Fibroblast of skin of scalp (primary cell): ENCODE data around the gene C10orf67.
A peak's percentile ranks its signal among the peaks of the same experiment; 100 is the strongest.
"Not testable (repeated sequence)": the region's sequence is repeated elsewhere in the genome, so short reads cannot be mapped to it uniquely, and the experiment has no call there.

Experiments used
- DNase-seq: peaks from one replicate; pipeline ENCODE4 v3.0.0-alpha.2; 2013

The C10orf67 gene

DNA sequence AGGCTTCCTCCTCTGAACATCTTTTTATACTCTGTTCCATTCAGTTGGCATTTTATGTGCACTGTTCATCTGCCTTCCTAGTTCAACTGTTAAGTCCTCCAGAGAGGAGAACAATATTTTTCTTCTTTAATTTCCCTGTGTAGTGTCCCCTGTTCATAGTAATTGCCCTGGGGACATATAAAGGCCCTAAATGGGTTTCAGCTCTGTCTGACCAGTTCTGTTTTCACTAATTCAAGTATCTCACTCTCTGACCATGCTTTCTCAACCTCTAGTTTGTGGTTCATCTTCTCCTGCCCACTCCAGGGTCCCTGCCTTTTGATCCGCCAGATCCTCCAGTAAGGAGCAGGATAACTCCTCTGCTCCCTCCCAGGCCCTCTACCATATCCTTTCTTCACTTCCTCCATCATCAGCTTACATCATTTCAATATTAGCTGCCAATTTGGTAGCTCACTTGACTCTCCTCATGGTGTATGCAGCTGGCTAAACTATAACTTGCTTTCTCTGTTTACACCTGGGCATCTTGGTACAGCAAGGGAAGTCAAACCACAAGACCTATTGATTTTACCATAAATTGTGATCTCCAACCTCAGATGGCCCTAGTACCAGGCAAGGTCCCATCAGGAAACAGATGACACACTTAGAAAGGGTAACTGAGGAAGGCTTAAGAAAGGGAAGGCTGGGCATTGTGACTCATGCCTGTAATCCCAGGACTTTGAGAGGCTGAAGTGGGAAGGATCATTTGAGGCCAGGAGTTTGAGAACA is 17.7 kb upstream of the C10orf67 start:
- DNase-seq: no peak

DNA sequence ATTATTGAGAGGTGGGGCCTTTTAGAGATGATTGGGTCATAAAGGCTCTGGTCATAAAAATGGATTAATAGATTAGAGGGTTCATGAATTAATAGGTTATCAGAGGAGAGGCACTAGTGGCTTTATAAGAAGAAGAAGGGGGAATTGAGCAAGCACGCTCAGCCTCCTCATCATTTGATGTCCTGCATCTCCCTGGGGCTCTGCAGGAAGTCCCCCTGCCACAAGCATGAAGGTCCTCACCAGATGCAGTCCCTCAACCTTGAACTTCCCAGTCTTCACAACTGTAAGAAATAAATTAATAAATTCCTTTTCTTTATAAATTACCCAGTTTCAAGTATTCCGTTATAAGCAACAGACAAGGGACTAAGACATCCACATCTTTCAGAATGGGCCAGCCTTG is 17.1 kb upstream of the C10orf67 start:
- no peak for DNase-seq

DNA sequence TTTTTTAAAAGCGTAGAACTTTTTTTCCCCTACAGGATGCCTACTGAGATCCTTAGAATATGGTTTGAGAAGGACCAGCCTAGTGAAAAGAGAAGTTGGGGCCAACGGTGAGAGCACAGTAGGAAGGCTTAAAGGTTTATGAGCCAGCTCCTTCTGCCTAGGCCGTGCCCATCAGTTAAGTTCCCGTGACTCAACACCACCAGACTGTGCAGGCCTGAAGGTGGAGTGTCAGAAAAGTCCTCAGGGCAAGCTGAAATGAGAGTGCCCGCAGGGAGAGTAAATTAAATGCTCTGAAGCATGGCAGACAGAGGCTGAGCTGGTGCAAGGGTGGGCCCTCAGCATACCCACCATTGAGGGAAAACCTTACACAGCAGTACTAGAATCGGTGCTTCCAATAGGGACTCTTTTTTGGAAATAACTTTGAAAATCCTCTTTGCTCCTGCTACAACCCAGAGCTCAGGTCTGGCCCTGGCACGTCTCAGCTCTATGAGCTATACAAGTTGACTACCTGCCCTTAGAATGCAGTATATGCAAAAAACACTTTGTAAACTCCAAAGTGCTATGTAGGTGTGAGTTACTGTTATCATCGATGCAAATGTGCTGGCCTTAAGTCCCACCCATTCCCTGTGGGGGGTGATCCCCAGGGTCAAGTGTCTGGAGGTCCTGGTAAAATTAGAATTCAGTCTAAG is 15.2 kb upstream of the C10orf67 start:
- DNase-seq: no peak

GRCh38 chr10:23358357-23358756 is 13.8 kb upstream of the C10orf67 start:
- DNase-seq: peak; percentile 37

DNA sequence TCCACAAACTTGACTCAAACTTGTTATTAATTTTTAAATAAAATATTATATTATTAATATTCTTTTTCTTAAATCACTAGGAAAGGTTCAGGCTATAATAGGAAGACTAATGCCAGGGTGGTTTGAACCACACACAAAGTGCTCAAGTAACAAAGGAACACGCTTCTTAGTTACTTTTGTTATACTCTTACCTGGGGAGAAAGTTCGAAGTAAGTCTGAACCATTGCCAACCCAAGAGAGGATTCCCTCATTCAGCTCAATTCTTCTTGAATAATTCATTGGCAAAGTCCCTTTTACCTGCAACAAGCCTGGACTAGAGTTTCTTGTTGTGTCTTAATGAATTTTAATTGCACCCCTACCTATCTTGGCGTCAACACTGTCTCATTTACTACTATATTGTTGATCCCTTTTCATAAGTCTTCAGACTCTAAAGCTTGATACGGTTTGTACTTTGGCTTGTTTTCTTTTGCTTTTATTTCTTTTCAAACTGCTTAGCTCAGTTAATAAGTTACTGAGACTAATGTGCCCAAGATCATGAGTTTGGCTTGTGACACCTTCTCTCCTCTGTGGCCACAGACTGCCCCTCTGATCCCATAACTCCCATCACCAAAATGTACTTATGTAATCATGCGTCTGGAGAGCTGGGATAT is 10.2 kb upstream of the C10orf67 start:
- no peak for DNase-seq

- peak; percentile 60 for DNase-seq
Observed at GRCh38 chr10:23351926-23352519, 7.4 kb upstream of the C10orf67 start.

DNA sequence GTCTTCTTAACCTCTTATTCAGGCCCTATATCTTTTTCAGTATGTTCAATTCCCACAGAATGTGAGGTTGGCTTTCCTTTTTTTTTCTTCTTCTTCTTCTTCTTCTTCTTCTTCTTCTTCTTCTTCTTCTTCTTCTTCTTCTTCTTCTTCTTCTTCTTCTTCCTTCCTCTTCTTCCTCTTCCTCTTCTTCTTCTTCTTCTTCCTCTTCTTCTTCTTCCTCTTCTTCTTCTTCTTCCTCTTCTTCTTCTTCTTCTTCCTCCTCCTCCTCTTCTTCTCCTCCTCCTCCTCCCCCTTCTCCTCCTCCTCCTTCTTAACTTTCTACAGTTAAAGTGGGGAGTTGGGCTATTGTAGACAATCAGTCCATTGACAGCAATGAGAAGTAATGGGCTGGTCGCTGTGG is 6.1 kb upstream of the C10orf67 start:
- DNase-seq: not testable (repeated sequence)

DNA sequence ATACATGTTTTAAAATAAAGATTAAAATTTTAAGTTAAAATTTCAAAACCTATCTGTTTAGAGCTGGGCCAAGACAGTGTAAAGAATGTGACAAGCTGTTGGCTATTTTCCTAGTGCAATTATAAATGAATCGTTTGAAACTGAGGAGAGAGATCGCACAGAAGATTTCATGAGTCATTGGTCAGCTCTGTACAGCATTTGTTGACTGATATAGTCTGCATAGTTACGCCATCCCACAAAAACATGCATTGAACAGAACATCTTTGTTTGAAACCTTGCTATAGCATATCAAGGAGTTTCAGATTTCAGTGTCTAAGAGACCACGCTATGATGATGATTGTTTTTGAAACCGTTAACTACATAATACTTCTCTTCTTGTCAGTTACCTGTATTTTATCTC is 1.3 kb upstream of the C10orf67 start:
- DNase-seq: peak; percentile 82

- no peak for DNase-seq
Observed at GRCh38 chr10:23343591-23344240, 881 bp downstream of the C10orf67 start.

DNA sequence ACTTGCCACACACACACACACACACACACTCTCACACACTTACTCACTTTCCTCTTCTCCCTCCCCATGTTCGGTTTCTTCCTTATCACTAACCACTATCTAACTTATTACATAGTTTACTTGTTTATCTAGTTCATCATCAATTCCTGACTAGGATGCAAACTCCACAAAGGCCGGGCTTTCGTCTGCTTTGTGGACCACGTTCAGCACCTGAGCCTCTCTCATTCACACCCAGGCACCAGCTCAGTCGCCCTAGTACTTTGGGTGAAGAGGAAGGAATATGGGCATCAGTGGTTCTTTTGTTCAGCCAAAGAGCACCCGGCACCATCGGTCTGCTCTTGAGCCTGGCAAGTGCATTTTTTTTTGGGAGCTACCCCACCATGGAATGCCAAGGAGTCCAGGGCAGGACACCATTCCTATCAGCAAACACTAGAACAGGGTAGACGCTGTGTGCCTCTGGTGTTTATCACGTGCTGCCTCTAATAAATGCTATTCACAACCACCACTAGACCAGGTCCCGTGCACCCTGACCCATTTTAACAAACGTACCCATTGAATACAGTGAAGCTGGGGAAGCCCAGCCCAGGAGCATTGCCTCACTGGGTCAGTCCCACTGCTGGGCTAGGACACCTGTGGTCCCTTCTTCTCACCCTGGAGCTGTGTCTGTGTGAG is 2.2 kb downstream of the C10orf67 start:
- DNase-seq: no peak

DNA sequence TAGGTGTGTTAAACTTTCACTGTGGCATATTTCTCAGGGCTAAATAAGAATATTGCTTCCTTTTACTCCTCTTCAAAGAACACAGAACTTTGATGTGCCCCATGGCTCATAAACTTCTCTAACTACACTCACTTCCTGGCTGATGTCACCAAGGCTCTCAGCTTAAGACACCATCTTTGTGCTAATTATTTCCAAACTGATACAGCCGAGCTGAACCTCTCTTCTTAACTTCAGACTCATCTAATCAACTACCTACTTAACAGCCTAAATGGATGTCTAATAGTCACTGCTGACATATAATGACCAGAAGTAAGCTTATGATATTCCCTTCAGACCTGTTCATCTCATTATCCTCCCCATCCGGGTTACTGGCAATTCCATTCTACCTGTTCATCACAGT is 3.6 kb downstream of the C10orf67 start:
- peak; percentile 21 for DNase-seq

- DNase-seq: no peak
Observed at GRCh38 chr10:23340354-23340753, 4.2 kb downstream of the C10orf67 start.

- DNase-seq: peak; percentile 48
Observed at GRCh38 chr10:23338886-23339285, 5.7 kb downstream of the C10orf67 start.

GRCh38 chr10:23338155-23338828 is 6.3 kb downstream of the C10orf67 start:
- peak; percentile 62 for DNase-seq

DNA sequence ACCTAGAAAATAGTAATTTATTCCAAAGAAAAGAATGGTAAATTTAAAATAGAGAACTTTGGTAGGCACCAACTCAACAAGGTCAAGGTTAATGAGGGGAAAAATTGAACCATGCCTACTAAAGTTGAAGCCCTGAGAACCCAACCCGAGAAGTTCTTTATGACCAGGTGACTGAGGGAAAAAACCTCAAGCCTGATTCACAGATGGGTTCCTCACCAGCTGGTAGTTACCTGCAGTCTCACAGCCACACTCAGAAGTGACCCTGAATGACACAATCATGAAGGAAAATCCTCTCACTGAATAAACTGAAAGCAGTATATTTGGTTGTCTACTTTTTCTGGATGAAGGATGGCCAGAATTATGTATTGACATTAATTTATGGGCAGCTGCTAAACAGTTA is 7.0 kb downstream of the C10orf67 start:
- no peak for DNase-seq

- peak; percentile 93 for DNase-seq
Observed at GRCh38 chr10:23331567-23332301, 12.9 kb downstream of the C10orf67 start.

GRCh38 chr10:23330948-23331347 is 13.6 kb downstream of the C10orf67 start:
- no peak for DNase-seq

- no peak for DNase-seq
Observed at GRCh38 chr10:23326544-23327307, 17.9 kb downstream of the C10orf67 start.

DNA sequence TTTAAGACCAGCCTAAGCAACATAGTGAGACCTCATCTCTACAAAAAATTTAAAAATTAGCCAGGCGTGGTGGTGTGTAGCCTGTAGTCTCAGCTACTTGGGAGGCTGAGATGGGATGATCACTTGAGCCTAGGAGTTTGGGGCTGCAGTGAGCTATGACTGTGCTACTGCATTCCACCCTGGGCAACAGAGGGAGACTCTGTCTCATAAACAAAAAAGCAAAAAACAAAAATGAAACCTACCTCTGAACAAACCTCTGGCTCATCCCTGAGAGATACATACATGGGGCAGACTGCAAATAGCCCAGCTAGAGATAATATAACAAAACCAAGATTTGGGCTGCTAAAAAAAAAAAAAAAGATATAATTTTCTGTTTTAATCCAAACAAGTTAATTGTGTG is 19.5 kb downstream of the C10orf67 start:
- DNase-seq: no peak

- DNase-seq: no peak
Observed at GRCh38 chr10:23324351-23324750, 20.2 kb downstream of the C10orf67 start.
